Measurements from ENCODE around the gene LACTBL1. TPM values are rescaled to one million over a fixed set of nuclear protein-coding genes. Genes with fewer than 3 reads are reported as not detected.

The LACTBL1 gene
- total and polyA plus RNA-seq, 2 of the 8 experiments (the other 6 are each of a cell fraction or from before 2014, with no cell fraction given), result not detected

DNA sequence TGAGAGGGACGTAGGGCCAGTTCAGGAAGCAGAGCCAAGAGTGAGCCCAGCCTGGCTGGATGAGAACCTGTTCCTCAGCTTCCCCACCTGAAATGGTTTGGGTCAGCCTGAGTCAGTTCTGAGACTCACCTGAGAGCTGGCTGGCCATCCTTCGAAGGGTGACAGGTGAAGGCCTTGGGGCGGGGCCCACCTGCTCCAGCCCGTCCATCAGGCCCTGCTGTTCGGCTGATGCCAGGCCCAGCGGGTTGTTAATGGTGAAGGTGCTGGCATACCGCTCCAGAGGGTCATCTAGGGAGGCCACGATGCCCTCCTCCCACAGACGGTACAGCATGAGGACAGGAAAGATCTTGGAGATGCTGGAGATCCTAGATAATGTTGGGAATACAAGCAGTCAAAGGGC is 14.1 kb downstream of the LACTBL1 start:
- ChIA-PET POLR2A (ENCODE audit: partially characterized antibody) (interaction anchor here (0.6 kb wide), 1 partner anchor 785 kb away, joined by 4 read pairs; no protein-coding TSS in a partner anchor), CTCF (ENCODE audit: partially characterized antibody) (no interaction called here)
- Histone ChIP-seq H2BK5ac (ENCODE audit: low read depth, low read length) (no peak overlapping the region), H3K4me1 (replicated peaks in 1 of 4; ENCODE audit: control insufficient read depth in 3 of 4, insufficient read depth in 4 of 4, low read length in 3 of 4) (no peaks in the 10 kb centered on the region), H3K56ac (replicated peaks; ENCODE audit: insufficient read length, low read depth, low read length) (no peak overlapping the region), H2BK120ac (replicated peaks; ENCODE audit: low read depth, low read length) (no peak overlapping the region), H2BK12ac (ENCODE audit: low read depth, low read length) (no peak overlapping the region), H3K14ac (ENCODE audit: insufficient read length) (no peak overlapping the region), H2AK5ac (ENCODE audit: low read depth, low read length) (no peak overlapping the region), H3K9me3 (ENCODE audit: insufficient read depth in 2 of 2, low read depth in 1 of 2, low read length in 1 of 2) (no peaks in the 10 kb centered on the region), H3K23ac (ENCODE audit: insufficient read length) (no peak overlapping the region), H4K5ac (ENCODE audit: insufficient read length, low read depth, low read length) (no peak overlapping the region), H2BK20ac (ENCODE audit: low read length) (no peak overlapping the region), H4K20me1 (replicated peaks in 1 of 2; ENCODE audit: control insufficient read depth in 1 of 2, insufficient read depth in 2 of 2, low read length in 2 of 2) (no peaks in the 10 kb centered on the region), H3K23me2 (ENCODE audit: low read depth, low read length) (no peaks in the 10 kb centered on the region), H3K4me3 (ENCODE audit: extremely low read depth in 1 of 4, insufficient read depth in 2 of 4, low read depth in 3 of 4, low read length in 4 of 4) (no peak overlapping the region), H2AFZ (ENCODE audit: low read length) (no peak overlapping the region), H4K8ac (ENCODE audit: extremely low read depth, insufficient read depth, low read length) (no peak overlapping the region), H3K4me2 (ENCODE audit: insufficient read depth in 1 of 2, low read depth in 2 of 2, low read length in 2 of 2) (no peak overlapping the region), H3K27ac (ENCODE audit: low read depth, low read length) (no peak overlapping the region), H4K91ac (replicated peaks; ENCODE audit: insufficient read length, low read length) (no peak overlapping the region), H3K27me3 (replicated peaks in 1 of 4; ENCODE audit: control insufficient read depth in 3 of 4, extremely low read depth in 1 of 4, insufficient read depth in 3 of 4, low read length in 3 of 4) (peaks cover 0 to 7% (median 4%) of the 10 kb centered on the region in 4 experiments; a peak in 3 of 7 replicates), H3K36me3 (ENCODE audit: control insufficient read depth in 2 of 4, insufficient read depth in 4 of 4, low read length in 3 of 4) (no peaks in the 10 kb centered on the region), H3K9ac (replicated peaks in 1 of 4; ENCODE audit: extremely low read depth in 1 of 4, low read depth in 3 of 4, low read length in 3 of 4) (no peak overlapping the region), H3K4ac (replicated peaks; ENCODE audit: insufficient read length, low read depth, low read length) (no peak overlapping the region), H3K79me1 (ENCODE audit: low read depth, low read length) (no peaks in the 10 kb centered on the region), H3K18ac (ENCODE audit: extremely low read depth, low read length) (no peak overlapping the region), H2BK15ac (ENCODE audit: low read length) (no peak overlapping the region), H3K79me2 (ENCODE audit: control insufficient read depth in 1 of 2, insufficient read depth in 2 of 2, low read length in 2 of 2) (no peaks in the 10 kb centered on the region)
- FAIRE-seq, result no peak
- WGBS, 2 experiments (ENCODE audit: extremely low coverage in 1 of 2, insufficient coverage in 1 of 2, insufficient read length in 1 of 2, insufficient replicate concordance in 2 of 2, low coverage in 1 of 2, low lambda C conversion rate in 2 of 2, missing lambda C conversion rate in 1 of 2), result 92% methylated on average over 9 of the region's 9 CpGs; no CpG with 5 or more reads in 1 of the 2 experiments
- TF ChIP-seq, protein P1, sequence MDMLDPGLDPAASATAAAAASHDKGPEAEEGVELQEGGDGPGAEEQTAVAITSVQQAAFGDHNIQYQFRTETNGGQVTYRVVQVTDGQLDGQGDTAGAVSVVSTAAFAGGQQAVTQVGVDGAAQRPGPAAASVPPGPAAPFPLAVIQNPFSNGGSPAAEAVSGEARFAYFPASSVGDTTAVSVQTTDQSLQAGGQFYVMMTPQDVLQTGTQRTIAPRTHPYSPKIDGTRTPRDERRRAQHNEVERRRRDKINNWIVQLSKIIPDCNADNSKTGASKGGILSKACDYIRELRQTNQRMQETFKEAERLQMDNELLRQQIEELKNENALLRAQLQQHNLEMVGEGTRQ (IDR thresholded peaks at IDR 0.05; ENCODE audit: low read length), result no peak
- no peak for TF ChIP-seq NANOG (IDR thresholded peaks at IDR 0.05; ENCODE audit: insufficient read depth, low read depth, low read length, poor library complexity, severe bottlenecking)
- TF ChIP-seq EGR1 (IDR thresholded peaks at IDR 0.05; ENCODE audit: borderline replicate concordance, low read depth, low read length), result no peak
- no peak for TF ChIP-seq KDM5A (IDR thresholded peaks at IDR 0.05; ENCODE audit: low read length)
- no peak for TF ChIP-seq CBX5 (IDR thresholded peaks at IDR 0.05; ENCODE audit: low read depth, low read length)
- no peak for TF ChIP-seq CHD1 (IDR thresholded peaks at IDR 0.05; ENCODE audit: low read depth, low read length)
- TF ChIP-seq RAD21 (IDR thresholded peaks at IDR 0.05 in 1 of 2, conservative IDR thresholded peaks at IDR 0.05 in 1 of 2; ENCODE audit: low read depth in 2 of 2, low read length in 2 of 2), result no peak
- no peak for TF ChIP-seq GABPA (IDR thresholded peaks at IDR 0.05; ENCODE audit: borderline replicate concordance, insufficient read depth, low read length)
- TF ChIP-seq, protein P2, sequence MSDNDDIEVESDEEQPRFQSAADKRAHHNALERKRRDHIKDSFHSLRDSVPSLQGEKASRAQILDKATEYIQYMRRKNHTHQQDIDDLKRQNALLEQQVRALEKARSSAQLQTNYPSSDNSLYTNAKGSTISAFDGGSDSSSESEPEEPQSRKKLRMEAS (IDR thresholded peaks at IDR 0.05), result no peak
- no peak for TF ChIP-seq SIN3A (conservative IDR thresholded peaks at IDR 0.05 in 1 of 2, IDR thresholded peaks at IDR 0.05 in 1 of 2; ENCODE audit: low read depth in 1 of 2, low read length in 2 of 2)
- no peak for TF ChIP-seq CREB1 (IDR thresholded peaks at IDR 0.05)
- no peak for TF ChIP-seq CEBPB (IDR thresholded peaks at IDR 0.05; ENCODE audit: low read depth, low read length)
- no peak for DNase-seq (ENCODE audit: low read depth in 1 of 2, low spot score in 2 of 2)

Data from H1 (cell line).